PC-9 (cell line): ENCODE measurements around the gene AFF2.

Experiments
- EZH2 ChIP-seq: fragments of 200-600 bp; sonication (generic); IDR thresholded peaks from 2 replicates; pipeline ENCODE4 v1.8.0; 2017; ENCODE audit warnings: antibody characterized with exemption, low read depth
- TF ChIP-seq, protein P1 (sequence below): fragments of 200-600 bp; sonication (generic); conservative IDR thresholded peaks from 2 replicates; pipeline ENCODE4 v1.6.1; 2017; ENCODE audit warnings: mixed run types, antibody characterized with exemption, mild to moderate bottlenecking, moderate library complexity

DNA sequence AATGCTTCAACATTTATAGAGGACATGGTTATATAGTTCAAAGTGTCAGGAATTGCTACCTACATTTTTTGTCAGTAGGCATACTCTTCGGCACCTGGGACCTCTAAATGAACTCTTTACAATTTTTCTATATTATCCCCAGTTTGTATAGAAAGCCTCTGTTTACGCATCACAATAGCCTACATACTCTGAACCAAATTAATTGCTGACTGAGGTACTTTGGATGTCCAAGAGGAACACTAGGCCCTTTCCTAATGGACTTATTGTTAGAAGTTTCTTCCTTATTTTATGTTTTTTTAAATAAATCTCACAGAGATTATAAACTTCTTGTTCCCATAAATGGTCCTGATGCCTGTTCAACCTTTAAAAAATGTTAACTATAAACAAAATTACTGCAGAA is 8.4 kb upstream of the AFF2 start:
- no peak for TF ChIP-seq EZH2
- TF ChIP-seq, protein P1, sequence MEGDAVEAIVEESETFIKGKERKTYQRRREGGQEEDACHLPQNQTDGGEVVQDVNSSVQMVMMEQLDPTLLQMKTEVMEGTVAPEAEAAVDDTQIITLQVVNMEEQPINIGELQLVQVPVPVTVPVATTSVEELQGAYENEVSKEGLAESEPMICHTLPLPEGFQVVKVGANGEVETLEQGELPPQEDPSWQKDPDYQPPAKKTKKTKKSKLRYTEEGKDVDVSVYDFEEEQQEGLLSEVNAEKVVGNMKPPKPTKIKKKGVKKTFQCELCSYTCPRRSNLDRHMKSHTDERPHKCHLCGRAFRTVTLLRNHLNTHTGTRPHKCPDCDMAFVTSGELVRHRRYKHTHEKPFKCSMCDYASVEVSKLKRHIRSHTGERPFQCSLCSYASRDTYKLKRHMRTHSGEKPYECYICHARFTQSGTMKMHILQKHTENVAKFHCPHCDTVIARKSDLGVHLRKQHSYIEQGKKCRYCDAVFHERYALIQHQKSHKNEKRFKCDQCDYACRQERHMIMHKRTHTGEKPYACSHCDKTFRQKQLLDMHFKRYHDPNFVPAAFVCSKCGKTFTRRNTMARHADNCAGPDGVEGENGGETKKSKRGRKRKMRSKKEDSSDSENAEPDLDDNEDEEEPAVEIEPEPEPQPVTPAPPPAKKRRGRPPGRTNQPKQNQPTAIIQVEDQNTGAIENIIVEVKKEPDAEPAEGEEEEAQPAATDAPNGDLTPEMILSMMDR, result no peak
